SU-DHL-6 (cell line): ENCODE measurements around the gene CFL2.

ENCODE experiments used
- H2AFZ ChIP-seq: fragments of 200-600 bp; sonication (generic); 2 replicates; pipeline ENCODE4 v1.6.1; 2014; ENCODE audit warnings: low read depth, mild to moderate bottlenecking, moderate library complexity, mixed read lengths, antibody characterized with exemption, low read length; ENCODE audit not compliant: severe bottlenecking
- H3F3A ChIP-seq: fragments of 200-600 bp; shearing (Covaris generic); 2 replicates; pipeline ENCODE4 v1.6.0; 2016; ENCODE audit warnings: antibody characterized with exemption, mild to moderate bottlenecking; ENCODE audit not compliant: insufficient read depth
- H3K27ac ChIP-seq: fragments of 200-600 bp; sonication (generic); 2 replicates; pipeline ENCODE4 v1.5.1; 2016; ENCODE audit warnings: low read depth, mild to moderate bottlenecking, low read length, moderate library complexity, mixed read lengths
- H3K27me3 ChIP-seq: fragments of 200-600 bp; sonication (generic), shearing (Covaris generic); 2 replicates; pipeline ENCODE4 v1.6.0; 2014; ENCODE audit warnings: mild to moderate bottlenecking, low read length
- H3K36me3 ChIP-seq: fragments of 200-600 bp; sonication (generic); 2 replicates; pipeline ENCODE4 v1.6.1; 2014; ENCODE audit warnings: mild to moderate bottlenecking, low read length, mixed read lengths
- H3K4me2 ChIP-seq: fragments of 300-600, 200-600 bp; shearing (Covaris generic), sonication (generic); 2 replicates; pipeline ENCODE4 v1.6.0; 2014; ENCODE audit warnings: low read length, low read depth, mild to moderate bottlenecking; ENCODE audit not compliant: poor library complexity, severe bottlenecking
- H3K4me3 ChIP-seq: fragments of 200-600 bp; sonication (generic); 2 replicates; pipeline ENCODE4 v1.5.1; 2014; ENCODE audit warnings: antibody characterized with exemption, low read length, mild to moderate bottlenecking, mixed read lengths; ENCODE audit not compliant: insufficient read depth, poor library complexity, severe bottlenecking
- H3K79me2 ChIP-seq: fragments of 200-600 bp; sonication (generic); 2 replicates; pipeline ENCODE4 v1.6.1; 2014; ENCODE audit warnings: mild to moderate bottlenecking, low read length, moderate library complexity; ENCODE audit not compliant: insufficient read depth
- H3K9ac ChIP-seq: fragments of 200-600 bp; sonication (generic); 2 replicates; pipeline ENCODE4 v1.7.0; 2014; ENCODE audit warnings: mild to moderate bottlenecking, low read length
- H3K9me2 ChIP-seq: fragments of 200-600 bp; sonication (generic); replicated peaks from 2 replicates; pipeline ENCODE4 v1.6.1; 2014; ENCODE audit warnings: low read length; ENCODE audit not compliant: insufficient read depth
- H3K9me3 ChIP-seq: fragments of 200-600 bp; sonication (generic); 2 replicates; pipeline ENCODE4 v1.6.1; 2014; ENCODE audit warnings: low read length, mixed read lengths; ENCODE audit not compliant: insufficient read depth
- H4K20me1 ChIP-seq: fragments of 200-600 bp; sonication (generic); 2 replicates; pipeline ENCODE4 v1.6.1; 2014; ENCODE audit warnings: low read depth, mild to moderate bottlenecking, antibody characterized with exemption, low read length, moderate library complexity, mixed read lengths
- EZH2phosphoT487 ChIP-seq: fragments of 200-600 bp; sonication (generic), shearing (Covaris generic); conservative IDR thresholded peaks from 2 replicates; pipeline ENCODE4 v1.6.1; 2018; ENCODE audit warnings: mild to moderate bottlenecking, antibody characterized with exemption, low read length, moderate library complexity, mixed read lengths
- TF ChIP-seq, protein P1 (sequence below): fragments of 200-600 bp; sonication (generic); IDR thresholded peaks from one replicate; pipeline ENCODE4 v1.5.1; 2017; ENCODE audit warnings: antibody characterized with exemption, mild to moderate bottlenecking, low read length, moderate library complexity; ENCODE audit not compliant: insufficient read depth, poor library complexity, severe bottlenecking

Gene CFL2

DNA sequence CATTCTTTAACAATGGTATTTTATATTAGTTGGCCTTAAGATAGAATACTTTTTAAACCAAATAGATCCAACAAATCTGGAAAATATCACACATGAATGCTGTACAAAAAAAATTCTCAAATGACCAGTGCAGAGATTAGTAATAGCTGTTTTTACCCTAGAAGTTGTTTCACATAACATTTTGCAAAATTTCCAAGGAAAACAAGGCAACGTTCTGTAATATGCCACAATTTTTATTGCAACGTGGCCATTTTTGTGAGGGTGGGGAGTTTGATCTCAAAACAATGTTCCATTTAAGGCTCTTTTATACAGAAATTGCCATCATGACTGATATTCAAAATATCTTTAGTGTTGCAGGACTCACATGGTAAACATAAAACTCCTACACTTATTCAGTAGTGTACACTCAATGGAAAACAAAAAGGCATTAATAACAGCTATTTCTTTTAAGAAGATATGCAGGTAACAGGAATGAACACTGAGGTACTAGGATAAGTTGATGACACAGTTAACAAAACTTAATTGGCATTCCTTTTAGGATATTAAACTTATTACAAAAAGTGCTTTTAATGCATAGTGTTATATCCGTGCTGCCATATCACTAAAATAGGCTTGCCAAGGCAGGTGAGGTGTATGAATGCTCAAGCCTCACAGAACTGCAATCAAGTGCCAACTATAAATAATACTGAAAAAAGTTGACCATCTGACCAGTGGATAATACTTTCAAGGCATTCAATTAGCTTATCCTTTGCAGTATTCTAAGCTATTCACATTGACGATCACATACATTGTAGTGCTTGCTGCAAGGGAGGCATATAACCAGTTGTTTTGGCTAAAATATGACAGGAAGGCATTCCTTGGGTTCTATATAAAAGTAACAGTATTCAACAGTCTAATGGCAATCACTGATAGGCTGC, 2.3 kb downstream of the CFL2 start:
- H3K4me2 ChIP-seq, result peak overlapping the region; percentile 31
- no peak overlapping the region for H3K9ac ChIP-seq
- H4K20me1 ChIP-seq, result no peaks in the 10 kb centered on the region
- H3K9me3 ChIP-seq, result no peaks in the 10 kb centered on the region
- no peaks in the 10 kb centered on the region for H3K9me2 ChIP-seq
- TF ChIP-seq, protein P1, sequence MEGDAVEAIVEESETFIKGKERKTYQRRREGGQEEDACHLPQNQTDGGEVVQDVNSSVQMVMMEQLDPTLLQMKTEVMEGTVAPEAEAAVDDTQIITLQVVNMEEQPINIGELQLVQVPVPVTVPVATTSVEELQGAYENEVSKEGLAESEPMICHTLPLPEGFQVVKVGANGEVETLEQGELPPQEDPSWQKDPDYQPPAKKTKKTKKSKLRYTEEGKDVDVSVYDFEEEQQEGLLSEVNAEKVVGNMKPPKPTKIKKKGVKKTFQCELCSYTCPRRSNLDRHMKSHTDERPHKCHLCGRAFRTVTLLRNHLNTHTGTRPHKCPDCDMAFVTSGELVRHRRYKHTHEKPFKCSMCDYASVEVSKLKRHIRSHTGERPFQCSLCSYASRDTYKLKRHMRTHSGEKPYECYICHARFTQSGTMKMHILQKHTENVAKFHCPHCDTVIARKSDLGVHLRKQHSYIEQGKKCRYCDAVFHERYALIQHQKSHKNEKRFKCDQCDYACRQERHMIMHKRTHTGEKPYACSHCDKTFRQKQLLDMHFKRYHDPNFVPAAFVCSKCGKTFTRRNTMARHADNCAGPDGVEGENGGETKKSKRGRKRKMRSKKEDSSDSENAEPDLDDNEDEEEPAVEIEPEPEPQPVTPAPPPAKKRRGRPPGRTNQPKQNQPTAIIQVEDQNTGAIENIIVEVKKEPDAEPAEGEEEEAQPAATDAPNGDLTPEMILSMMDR, result no peak
- TF ChIP-seq EZH2phosphoT487, result no peak
- H3K27ac ChIP-seq, result no peak overlapping the region
- H3F3A ChIP-seq, result peaks cover 9% of the 10 kb centered on the region
- no peaks in the 10 kb centered on the region for H3K27me3 ChIP-seq
- no peaks in the 10 kb centered on the region for H3K79me2 ChIP-seq
- no peak overlapping the region for H2AFZ ChIP-seq
- peaks cover 10% of the 10 kb centered on the region; the same call in 1 of the 2 replicates for H3K36me3 ChIP-seq
- no peak overlapping the region for H3K4me3 ChIP-seq

DNA sequence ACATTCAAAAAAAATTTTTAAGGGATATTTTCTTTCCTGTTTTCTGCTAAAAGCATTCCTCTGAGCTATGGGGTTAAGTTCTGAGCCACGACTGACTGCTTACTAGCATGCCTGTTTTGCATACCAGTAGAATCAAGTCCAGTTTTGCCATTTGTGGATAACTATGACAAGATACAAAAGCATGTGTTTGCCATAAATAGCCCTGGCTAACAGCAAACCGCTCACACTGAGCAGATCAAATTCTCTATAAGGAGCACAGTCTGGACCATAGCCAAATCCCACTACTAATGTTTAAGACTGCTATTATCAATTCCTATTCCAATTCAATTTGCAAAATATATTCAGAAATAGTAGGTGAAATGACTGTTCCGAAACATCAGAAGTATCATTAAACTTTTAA, 3.2 kb downstream of the CFL2 start:
- Histone ChIP-seq H3K4me2 (peak overlapping the region; percentile 31), H3K9me3 (no peaks in the 10 kb centered on the region), H3K79me2 (no peaks in the 10 kb centered on the region), H2AFZ (no peak overlapping the region), H3K4me3 (no peak overlapping the region), H3K27ac (no peak overlapping the region), H4K20me1 (no peaks in the 10 kb centered on the region), H3K36me3 (peaks cover 10% of the 10 kb centered on the region; the same call in 1 of the 2 replicates), H3K9ac (no peak overlapping the region), H3K9me2 (no peaks in the 10 kb centered on the region), H3K27me3 (no peaks in the 10 kb centered on the region), H3F3A (peaks cover 9% of the 10 kb centered on the region)
- no peak for TF ChIP-seq EZH2phosphoT487
- TF ChIP-seq, protein P1, result no peak

DNA sequence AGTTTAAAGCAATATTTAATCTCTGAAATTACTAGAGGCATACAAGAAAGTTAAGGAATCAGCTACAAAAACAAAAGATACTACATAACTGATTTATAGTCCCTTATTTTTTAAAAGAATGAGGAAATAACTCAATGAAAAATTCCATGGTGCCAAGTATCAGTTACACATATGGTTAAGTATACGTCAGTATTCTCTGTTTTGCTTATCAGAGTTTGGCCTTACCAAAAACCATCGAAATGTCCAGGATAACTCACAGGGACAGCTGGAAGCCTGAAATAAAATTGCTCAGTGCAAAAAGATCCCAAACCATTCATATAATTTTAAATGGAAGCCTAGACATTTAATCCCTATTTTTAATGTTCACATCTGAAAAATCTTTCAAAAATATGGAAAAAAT, 3.6 kb downstream of the CFL2 start:
- Histone ChIP-seq H2AFZ (no peak overlapping the region), H3K4me3 (no peak overlapping the region), H3K9me3 (no peaks in the 10 kb centered on the region), H3K36me3 (peaks cover 10% of the 10 kb centered on the region; the same call in 1 of the 2 replicates), H3K4me2 (no peak overlapping the region), H3F3A (peaks cover 9% of the 10 kb centered on the region), H3K79me2 (no peaks in the 10 kb centered on the region), H3K27ac (no peak overlapping the region), H4K20me1 (no peaks in the 10 kb centered on the region), H3K9ac (no peak overlapping the region), H3K27me3 (no peaks in the 10 kb centered on the region), H3K9me2 (no peaks in the 10 kb centered on the region)
- TF ChIP-seq, protein P1, result no peak
- TF ChIP-seq EZH2phosphoT487, result no peak
